ENCODE measurements around the gene ABCA1.

DNA sequence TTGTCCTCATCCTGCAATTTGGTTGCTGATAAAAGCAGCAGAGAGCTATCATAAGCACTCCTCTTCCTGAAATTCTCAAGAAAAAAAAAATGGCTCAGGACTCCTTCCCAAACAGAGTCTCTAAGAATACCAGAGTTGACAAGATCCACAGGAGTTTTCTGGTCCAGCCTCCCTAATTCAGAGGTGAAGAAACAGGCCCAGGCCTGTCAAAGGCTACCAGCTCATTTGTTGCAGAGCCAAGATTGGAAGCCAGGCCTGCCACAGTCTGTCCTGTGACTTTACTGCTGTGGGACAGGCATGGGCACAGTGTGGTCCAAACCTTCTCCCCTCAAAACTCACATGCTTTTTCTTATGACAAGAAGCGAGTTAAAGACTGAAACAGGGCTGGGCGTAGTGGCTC is 122.5 kb downstream of the ABCA1 start:
- TF ChIP-seq POLR2A (IDR thresholded peaks at IDR 0.05), result no peak
- TF ChIP-seq, protein P1, sequence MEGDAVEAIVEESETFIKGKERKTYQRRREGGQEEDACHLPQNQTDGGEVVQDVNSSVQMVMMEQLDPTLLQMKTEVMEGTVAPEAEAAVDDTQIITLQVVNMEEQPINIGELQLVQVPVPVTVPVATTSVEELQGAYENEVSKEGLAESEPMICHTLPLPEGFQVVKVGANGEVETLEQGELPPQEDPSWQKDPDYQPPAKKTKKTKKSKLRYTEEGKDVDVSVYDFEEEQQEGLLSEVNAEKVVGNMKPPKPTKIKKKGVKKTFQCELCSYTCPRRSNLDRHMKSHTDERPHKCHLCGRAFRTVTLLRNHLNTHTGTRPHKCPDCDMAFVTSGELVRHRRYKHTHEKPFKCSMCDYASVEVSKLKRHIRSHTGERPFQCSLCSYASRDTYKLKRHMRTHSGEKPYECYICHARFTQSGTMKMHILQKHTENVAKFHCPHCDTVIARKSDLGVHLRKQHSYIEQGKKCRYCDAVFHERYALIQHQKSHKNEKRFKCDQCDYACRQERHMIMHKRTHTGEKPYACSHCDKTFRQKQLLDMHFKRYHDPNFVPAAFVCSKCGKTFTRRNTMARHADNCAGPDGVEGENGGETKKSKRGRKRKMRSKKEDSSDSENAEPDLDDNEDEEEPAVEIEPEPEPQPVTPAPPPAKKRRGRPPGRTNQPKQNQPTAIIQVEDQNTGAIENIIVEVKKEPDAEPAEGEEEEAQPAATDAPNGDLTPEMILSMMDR (IDR thresholded peaks at IDR 0.05 in 4 of 5, conservative IDR thresholded peaks at IDR 0.05 in 1 of 5), result no peak
